NCI-H2081 (cell line): ENCODE results near the gene STARD9.
A peak's percentile ranks its signal among the peaks of the same experiment; 100 is the strongest.
"Not testable (repeated sequence)": the region's sequence is repeated elsewhere in the genome, so short reads cannot be mapped to it uniquely, and the experiment has no call there.

Source experiments
- DNase-seq, 2 experiments: peaks; one replicate each; lab custom pipeline; 2025; lab: John Stamatoyannopoulos, UW

Gene STARD9

GRCh38 chr15:42627485-42627884, 52.1 kb downstream of the STARD9 start:
- no peak for DNase-seq

DNA sequence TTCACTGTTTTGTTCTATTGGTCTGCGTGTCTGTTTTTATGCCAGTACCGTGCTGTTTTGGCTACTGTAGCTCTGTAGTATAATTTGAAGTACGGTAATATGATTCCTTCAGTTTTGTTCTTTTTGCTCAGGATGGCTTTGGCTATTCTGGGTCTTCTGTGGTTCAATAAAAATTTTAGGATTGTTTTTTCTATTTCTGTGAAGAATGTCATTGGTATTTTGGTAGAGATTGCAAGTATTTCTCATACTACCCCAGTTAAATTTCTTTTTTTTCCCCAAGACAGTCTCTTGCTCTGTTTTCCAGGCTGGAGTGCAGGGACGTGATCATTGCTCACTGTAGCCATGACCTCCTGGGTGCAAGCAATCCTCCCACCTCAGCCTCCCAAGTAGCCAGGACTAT, 53.4 kb downstream of the STARD9 start:
- DNase-seq = no peak

GRCh38 chr15:42632105-42632675, 56.8 kb downstream of the STARD9 start:
- no peak for DNase-seq

GRCh38 chr15:42640109-42640508, 64.7 kb downstream of the STARD9 start:
- no peak for DNase-seq

- peak; percentile 25 to 54 for DNase-seq
These were observed 75.0 kb downstream of the STARD9 start for GRCh38 chr15:42650208-42651066.

DNA sequence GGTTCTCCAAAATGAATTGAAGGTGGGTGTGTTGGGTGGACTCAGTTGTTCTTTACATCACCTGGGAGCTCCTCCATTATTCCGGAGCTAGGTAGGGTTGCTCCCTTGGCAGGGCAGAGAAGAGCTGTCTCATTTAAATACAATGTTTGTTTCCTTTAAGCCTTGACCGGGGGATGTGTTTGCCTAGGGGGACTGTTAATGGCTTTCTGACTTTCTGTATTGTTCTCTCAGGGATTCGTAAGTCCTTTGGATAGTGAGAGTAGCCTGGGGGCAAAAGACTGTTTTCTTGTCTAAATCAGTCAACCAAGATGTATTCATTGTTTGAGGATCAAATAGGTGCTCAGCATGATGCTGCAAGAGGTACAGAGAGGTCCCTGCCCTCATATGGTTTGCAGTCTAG, 90.4 kb downstream of the STARD9 start:
- DNase-seq = no peak

DNA sequence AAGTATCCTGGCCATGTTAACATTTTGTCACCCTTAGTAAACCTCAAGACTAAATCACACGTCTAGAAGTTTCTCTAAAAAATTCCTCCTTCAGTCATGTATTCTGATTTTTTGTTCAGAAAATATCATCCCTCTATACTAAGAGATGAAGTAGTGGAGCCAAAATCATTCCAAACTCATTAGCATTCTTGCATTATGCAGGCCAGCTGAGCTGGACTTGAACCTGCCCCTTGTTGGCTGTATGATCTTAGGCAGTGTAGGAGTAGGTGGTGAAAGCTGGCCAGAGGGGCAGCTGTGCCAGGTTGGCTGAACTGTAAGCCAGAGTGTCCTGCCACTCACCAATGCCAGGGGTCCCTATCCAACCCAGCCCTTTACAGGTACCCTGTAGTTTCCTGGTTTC, 92.4 kb downstream of the STARD9 start:
- DNase-seq = no peak

DNA sequence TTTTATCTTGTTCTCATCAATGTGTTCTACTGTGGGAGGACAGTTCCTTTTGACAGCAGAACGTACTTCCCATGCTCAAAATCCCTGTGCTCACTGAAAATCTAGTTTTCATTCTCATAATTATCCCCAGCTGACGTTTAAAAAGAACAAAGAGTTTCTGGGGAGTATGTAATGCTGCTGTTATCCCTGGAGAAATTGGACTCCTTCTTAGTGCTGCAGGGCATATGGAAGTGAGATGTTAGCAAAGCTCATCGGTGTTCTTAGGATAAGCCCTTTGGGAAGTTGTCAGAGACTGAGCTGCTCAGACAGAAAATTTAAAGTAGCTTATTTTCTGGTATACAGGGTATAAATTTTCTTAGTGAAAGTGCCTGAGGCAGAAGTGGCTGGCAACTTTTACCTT, 95.0 kb downstream of the STARD9 start:
- no peak for DNase-seq

- DNase-seq = no peak
These were observed 97.0 kb downstream of the STARD9 start for GRCh38 chr15:42672444-42672843.

GRCh38 chr15:42674472-42674871, 99.1 kb downstream of the STARD9 start:
- DNase-seq = no peak

GRCh38 chr15:42675021-42675420, 99.6 kb downstream of the STARD9 start:
- no peak for DNase-seq

DNA sequence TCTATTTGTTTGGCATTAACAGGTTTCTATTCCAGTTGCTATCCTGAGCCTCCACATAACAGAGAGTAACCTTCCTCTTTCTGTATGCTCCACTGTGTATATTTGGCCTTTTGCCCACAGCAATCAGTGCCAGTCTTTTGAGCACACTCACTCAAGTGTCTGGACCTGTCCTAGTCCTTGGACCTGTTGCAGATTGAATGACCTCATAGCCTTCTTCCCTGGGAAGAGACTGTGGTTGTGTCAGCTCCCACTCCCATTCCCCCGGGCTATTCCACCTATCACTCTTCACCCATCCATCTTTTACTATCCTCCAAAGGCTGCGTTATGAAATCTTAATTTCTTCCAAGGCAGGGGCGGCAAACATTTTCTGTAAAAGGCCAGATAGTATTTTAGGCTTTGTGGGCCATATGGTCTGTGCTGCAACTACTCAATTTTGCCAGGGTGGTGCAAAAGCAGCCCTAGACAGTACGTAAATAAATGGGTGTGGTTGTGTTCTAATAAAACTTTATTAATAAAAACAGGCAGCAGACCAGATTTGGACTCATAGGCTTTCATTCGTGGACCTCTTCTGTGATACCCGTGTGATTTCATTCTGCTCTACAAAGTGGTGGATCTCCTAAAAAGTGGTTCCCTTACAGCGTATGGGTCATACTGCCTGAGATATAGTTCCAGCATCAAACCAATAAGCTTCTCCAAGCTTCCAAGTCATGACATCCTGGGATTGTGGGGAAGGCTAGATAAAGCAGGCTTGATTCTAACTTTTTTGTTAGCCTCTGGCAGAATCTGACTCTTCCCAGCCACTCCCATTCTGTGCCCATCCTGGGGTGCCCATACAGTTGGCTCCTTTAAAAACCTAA, 104.1 kb downstream of the STARD9 start:
- no peak for DNase-seq

DNA sequence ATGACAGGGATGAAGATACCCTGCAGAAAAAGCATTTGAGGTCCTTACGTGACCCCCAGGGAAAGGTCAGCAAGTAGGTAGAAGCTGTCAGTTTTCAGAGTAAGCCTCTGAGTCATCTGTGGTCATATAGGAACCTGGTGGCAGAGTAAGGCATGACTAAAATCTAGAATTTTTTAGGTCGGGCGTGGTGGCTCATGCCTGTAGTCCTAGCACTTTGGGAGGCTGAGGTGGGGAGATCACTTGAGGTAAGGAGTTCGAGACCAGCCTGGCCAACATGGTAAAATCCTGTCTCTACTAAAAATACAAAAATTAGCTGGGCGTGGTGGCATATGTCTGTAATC, 104.7 kb downstream of the STARD9 start:
- not testable (repeated sequence) for DNase-seq

GRCh38 chr15:42681119-42681518, 105.7 kb downstream of the STARD9 start:
- DNase-seq = no peak

DNA sequence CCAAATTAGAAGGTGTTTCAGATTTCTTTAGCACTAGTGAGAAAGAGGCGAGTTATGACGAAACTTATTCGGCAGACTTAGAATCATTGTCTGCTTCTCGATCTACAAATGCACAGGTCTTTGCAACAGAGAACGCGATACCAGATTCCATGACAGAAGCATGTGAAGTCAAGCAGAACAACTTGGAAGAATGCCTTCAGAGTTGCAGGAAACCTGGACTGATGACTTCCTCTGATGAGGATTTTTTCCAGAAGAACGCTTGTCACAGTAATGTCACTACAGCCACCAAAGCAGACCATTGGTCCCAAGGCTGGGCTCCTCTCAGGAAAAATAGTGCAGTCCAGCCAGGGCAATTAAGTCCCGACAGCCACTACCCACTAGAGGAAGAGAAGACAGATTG, 110.9 kb downstream of the STARD9 start:
- DNase-seq = no peak

DNA sequence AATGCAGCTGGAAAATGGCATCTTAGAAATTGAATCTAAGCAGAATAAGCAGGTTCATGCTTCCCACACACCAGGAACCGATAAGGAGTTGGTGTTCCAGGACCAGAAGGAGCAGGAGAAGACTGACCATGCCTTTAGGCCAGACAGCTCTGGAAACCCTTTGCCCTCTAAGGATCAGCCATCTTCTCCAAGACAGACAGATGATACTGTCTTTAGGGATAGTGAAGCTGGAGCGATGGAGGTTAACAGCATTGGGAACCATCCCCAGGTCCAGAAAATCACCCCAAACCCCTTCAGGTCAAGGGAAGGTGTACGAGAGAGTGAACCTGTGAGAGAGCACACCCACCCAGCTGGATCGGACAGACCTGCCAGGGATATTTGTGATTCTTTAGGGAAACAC, 112.3 kb downstream of the STARD9 start:
- DNase-seq = no peak

- no peak for DNase-seq
These were observed 112.9 kb downstream of the STARD9 start for GRCh38 chr15:42688301-42688700.

GRCh38 chr15:42691308-42691707, 115.9 kb downstream of the STARD9 start:
- DNase-seq = no peak

DNA sequence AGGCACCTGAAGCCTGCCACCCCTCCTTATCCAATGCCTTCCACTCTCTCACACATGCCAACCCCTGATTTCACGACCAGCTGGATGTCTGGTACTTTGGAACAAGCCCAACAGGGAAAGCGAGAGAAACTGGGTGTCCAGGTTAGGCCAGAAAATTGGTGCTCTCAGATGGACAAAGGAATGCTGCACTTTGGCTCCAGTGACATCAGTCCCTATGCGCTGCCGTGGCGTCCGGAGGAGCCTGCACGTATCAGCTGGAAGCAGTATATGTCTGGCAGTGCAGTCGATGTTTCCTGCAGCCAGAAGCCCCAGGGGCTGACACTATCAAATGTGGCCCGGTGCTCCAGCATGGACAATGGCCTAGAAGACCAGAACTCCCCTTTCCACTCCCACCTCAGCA, 116.4 kb downstream of the STARD9 start:
- DNase-seq = no peak

DNA sequence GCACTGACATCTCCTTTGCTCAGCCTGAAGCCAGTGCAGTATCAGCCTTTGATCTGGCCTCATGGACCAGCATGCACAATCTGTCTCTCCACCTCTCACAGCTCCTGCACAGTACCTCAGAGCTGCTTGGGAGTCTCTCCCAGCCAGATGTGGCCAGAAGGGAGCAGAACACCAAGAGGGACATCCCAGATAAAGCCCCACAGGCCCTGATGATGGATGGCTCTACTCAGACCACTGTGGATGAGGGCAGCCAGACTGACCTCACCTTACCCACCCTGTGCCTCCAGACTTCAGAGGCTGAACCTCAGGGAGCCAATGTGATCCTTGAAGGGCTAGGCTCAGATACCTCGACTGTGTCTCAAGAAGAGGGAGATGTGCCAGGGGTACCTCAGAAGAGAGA, 117.1 kb downstream of the STARD9 start:
- no peak for DNase-seq

DNA sequence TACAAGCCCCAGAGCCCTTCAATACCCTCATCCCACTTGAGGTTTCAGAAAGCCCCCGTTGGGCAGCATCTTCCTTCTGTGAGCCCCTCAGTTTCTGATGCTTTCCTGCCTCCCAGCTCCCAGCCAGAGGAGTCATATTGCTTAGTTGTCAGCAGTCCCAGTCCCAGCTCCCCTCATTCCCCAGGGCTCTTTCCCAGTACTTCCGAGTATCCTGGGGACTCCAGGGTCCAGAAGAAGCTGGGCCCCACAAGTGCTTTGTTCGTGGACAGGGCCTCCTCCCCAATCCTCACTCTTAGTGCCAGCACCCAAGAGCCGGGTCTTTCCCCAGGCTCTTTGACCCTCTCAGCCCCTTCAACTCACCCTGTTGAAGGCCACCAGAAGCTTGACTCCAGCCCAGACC, 117.6 kb downstream of the STARD9 start:
- no peak for DNase-seq

DNA sequence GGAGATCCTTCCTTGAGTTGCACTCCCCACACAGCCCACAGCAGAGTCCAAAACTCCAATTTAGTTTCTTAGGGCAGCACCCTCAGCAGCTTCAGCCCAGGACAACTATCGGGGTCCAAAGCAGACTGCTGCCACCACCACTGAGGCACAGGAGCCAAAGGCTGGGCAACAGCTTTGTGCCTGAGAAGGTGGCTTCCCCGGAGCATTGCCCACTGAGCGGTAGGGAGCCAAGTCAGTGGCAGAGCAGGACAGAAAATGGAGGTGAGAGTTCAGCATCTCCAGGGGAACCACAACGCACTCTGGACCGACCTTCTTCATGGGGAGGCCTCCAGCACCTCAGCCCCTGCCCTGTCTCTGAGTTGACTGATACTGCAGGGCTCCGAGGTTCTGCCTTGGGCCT, 118.1 kb downstream of the STARD9 start:
- no peak for DNase-seq

DNA sequence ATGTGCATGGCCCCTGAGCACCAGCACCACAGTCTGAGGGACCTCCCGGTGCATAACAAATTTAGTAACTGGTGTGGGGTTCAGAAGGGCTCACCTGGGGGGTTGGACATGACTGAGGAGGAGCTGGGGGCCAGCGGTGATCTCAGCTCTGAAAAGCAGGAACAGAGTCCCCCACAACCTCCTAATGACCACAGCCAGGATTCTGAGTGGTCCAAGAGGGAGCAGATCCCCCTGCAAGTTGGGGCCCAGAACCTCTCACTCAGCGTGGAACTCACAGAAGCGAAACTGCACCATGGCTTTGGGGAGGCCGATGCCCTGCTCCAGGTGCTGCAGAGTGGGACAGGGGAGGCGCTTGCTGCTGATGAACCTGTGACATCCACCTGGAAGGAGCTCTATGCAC, 118.5 kb downstream of the STARD9 start:
- no peak for DNase-seq
